DMS79 (cell line): ENCODE measurements around the gene AMER1.
"Not testable (repeated sequence)": the region's sequence is repeated elsewhere in the genome, so short reads cannot be mapped to it uniquely, and the experiment has no call there.

Source experiments
- DNase-seq: peaks from one replicate; lab custom pipeline; 2025; lab: John Stamatoyannopoulos, UW

Gene AMER1

GRCh38 chrX:64205441-64205734 lies at the start of gene AMER1:
AMER1 (minus strand) TSS chrX:64205708; CDS start chrX:64193286, 12,422 bp downstream.
- no peak for DNase-seq

GRCh38 chrX:64230123-64230970 lies 24.8 kb upstream of the AMER1 start, which contains the start of gene ASB12:
ASB12 (minus strand) TSS chrX:64230607; CDS start chrX:64225650, 4,957 bp downstream.
- DNase-seq = no peak

DNA sequence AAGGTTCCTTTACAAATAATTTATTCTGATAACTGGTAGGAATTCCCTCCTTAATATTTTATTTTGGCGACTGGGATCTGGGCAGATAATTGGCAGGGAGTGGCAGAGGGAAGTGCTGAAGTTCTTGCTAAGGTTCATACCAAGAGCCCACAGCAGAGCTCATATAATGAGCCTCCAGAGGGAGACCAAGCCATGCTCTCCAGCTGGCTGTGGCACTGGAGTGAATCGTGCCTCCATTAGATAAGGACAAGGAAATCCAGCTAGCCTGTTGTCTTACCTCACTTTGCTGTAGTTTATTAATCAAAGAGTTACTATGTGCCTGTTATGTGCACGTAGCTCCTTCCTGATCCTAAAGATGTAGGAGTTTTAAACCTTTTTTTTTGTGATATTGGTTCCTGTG lies 23.6 kb upstream of the AMER1 start:
- DNase-seq = no peak

DNA sequence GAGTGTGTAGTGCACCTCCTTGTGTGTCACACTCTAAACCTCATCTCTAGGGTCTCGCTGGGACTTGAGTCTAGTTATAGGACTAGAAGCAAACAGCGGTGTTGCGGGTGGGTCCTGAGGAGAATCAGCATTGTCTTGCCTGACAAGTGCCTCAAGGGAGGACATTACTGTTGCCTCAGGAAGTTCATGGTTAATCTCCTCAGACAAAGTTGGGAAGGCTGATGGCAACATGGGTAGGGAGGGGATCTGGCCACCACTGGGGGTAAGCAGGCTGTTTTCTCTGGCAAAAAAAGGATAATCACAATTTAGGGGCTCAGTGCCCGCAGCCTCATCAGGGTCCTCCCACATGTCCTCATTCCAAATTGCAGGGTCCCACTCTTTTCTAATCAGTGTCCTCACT lies 12.5 kb upstream of the AMER1 start:
- DNase-seq = no peak

- DNase-seq = not testable (repeated sequence)
These were observed 8.5 kb upstream of the AMER1 start for GRCh38 chrX:64213989-64214388.

- no peak for DNase-seq
These were observed 1.2 kb upstream of the AMER1 start for GRCh38 chrX:64206556-64207162.

GRCh38 chrX:64205735-64206501 lies 410 bp upstream of the AMER1 start:
- DNase-seq = peak; percentile 80

DNA sequence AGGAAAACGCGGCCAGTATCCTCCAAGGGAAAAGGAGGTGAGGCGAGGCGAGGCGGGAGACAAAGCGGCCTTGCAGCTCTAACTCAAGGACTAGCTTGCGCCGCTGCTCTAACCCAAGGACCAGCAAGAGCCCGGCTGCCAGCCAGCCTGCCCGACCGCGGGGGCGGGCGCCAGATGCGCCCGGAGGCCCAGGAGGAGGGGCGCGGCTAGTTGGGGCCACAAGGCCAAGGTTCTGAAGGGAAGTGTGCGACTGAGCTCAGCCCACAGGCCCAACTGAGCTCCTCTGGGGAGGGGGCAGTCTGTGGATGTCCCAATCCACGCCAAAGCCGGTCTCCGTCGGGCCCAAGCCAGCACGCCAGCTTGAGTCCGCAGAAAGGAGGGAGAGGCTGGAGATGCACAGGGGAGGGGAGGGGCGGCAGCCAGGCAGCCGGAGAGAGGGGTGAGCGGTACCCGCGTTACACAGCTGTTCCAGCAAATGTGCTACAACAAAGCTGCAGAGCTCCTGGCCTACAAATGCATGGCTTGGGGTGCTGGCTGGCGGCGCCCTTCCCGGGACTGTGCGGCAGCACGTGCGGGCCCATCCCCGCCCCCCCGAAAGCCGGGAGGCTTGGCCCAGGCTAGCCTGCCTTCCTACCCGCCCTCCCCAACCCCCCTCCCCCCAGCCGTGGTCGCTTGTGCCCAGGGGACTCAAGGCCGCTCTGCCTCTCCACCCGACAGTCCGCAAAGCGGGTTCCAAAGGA lies 637 bp downstream of the AMER1 start:
- no peak for DNase-seq

GRCh38 chrX:64204252-64204651 lies 1.3 kb downstream of the AMER1 start:
- no peak for DNase-seq

DNA sequence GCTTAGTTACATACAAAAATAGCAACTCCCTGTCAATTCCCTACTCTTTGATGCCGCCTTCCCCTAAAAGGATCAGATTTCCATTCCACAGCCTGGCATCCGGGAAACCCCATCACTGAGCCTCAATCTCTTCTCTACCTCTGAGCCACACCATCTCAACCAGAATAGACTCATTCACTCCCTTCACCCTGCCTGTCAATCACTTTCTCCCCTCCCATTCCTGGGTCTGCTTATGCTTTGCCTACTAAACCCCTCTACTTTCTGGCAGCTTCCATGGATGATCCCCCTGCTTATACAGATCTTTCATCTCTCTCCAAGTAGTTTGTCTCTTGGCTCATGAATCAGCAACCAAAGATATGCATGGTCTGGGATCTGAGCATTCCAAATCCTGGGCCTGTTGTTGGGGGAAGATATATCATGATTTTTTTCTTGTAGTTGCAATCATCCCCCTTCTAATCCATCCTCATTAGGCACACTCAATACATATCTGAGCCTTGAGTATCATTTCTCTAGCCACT lies 2.6 kb downstream of the AMER1 start:
- no peak for DNase-seq

- DNase-seq = no peak
These were observed 7.5 kb downstream of the AMER1 start for GRCh38 chrX:64198036-64198435.

- DNase-seq = no peak
These were observed 8.9 kb downstream of the AMER1 start for GRCh38 chrX:64196606-64197005.

DNA sequence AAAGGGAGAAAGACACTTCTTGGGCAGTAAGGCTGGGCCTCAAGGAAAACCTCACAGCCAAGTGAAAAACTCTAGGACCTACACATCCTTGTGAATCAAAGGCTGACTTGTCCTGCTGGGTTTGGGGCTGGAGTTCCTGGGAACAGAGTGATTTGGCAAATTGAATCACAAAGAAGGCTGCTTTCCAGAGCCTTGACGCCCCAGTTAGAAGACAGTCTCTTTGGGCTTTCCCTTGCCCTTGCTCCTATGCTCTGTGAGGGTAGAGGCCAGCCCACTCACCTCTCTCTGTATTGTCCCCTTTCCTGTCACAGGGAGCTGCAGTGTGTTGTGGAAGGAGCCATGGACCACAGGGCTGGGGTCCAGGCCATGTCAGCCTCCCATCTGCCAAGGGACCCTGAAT lies 9.6 kb downstream of the AMER1 start:
- DNase-seq = no peak

DNA sequence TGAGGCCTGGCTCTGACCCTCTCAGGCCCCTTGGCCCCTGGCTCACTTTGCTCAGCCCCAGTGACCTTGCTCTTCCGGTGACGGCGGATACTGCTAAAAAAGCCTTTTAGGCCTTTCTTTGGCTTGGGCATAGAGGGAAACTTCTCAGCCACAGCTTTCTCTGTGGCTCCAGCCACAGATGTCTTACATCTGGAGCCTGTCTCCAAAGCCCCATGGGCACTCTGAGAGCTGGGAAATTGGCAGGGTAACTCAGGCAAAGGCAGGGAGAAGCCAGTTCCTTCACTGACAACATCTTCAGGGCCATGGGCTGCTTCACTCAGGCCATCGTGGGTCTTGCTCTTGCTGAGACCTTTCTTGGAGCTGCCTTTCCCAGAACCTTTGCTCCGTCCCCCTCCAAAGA lies 12.8 kb downstream of the AMER1 start:
- no peak for DNase-seq

DNA sequence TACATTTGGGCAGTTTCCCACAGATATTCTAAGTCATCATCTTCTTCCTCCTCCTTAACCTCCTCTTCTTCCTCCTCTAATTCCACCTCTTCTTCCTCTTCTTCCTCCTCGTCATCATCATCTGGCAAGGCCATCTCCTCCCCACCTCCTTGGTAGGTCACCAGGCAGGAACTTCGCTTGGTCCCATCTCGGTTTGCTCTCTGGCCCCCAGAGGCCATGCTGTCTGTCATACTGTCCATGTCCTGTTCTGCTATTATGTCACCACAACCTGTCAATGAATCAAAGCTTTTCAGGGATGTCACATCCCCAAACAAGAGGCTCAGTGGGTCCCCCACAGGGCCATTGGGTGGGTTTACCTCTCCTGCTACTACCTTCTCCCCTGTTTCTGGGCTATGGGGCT lies 13.5 kb downstream of the AMER1 start:
- no peak for DNase-seq

DNA sequence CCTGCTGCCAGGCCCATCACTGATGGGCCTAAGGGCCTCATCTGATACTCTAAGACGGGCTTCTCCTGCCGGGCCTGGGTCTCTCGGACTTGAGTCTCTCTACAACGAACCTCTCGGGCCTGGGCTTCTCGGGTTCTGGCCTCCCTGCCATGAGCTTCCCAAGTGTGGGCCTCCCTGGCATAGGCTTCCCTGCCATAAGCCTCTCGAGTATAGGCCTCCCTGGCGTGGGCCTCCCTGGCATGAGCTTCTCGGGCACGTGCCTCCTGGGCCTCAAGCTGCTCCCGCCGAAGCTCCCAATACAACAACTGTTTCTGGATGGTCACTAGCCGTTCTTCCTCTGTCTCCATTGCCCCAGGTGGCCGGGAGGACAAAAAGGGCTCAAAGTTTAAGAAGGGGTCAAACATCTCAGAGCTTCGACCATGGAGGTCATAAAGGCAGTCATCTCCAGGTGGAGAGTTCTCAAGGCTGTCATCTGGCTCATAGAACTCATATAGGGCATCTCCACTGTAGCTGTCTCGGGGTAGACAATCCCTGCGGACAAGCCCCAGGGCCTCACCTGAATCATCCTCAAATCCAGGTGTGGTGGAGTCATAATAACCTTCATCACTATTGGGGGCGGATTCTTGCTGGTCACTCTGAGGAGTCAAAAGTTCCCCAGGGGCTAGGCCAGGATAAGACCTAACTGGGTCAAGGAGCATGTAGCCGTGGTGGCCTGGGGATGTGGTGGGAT lies 14.1 kb downstream of the AMER1 start:
- DNase-seq = no peak

GRCh38 chrX:64190136-64190740 lies 15.3 kb downstream of the AMER1 start:
- DNase-seq = no peak

- DNase-seq = no peak
These were observed 16.6 kb downstream of the AMER1 start for GRCh38 chrX:64188901-64189300.

DNA sequence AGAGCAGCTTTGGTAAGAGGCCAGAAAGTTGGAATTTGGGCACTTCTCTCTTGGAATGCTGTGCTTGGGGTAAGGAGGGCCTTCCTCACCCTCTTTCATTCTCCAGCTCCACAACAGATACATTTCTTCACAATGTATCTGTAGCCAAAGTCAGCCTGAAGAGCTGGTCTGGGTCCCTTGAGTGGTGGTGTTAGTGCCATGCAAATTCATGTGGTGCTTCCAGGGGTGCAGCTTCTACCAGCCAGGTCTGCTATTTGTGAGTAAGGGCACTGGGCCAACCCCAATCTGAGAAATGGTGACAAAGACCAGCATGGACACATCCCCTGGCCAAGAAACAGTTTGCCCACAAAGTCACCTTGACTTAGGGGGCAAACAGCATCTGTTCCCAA lies 17.8 kb downstream of the AMER1 start:
- no peak for DNase-seq

DNA sequence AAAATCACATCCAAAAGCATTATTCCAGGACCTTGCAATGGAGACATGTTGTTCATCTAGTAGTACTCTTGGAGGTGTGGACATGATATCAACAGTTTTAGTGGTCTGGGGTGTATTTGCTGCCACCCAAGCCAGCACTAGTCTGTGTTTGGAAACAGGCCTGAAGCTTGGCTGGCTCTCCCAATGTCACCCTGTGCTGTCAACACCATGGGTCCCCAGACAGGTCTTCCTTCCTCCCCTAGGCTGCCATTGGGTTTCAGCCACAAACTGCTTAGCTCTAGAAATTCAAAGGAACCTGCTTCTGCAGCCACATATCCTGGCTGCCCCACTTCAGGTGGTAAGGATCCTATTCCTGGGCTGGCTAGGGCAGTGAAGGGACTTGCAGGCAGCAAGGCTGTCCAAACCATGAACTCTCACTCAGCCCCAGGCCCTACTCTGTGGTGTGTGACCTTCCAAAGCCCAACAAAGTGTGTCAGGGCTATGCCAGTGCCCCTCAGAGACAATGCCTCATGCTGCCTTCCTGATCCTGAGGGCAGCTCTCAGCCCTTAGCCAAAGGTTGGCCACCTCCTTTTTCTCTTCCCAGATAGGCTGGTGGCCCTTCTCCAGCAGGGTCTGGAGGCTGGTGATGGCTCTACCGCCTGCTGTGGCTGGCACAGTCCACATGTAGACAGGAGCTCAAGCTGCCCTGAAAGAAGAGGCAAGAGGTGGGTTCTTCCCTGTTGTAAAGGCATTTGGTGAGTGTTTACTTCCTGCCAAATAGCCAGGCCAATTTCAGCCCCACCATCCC lies 18.3 kb downstream of the AMER1 start:
- no peak for DNase-seq
